ENCODE data around the gene TRIM46.
"Not testable (repeated sequence)": the region's sequence is repeated elsewhere in the genome, so short reads cannot be mapped to it uniquely, and the experiment has no call there.

The TRIM46 gene

GRCh38 chr1:155137154-155137949 is 36.3 kb upstream of the TRIM46 start:
- DNase-seq, result no peak

GRCh38 chr1:155139895-155140629 is 33.6 kb upstream of the TRIM46 start, which contains the start of gene DPM3:
TSS of gene DPM3 (minus strand) at chr1:155140531. CDS start at chr1:155140240, 291 bp downstream.
- DNase-seq, result peak; percentile 87

GRCh38 chr1:155140630-155140953 is 33.1 kb upstream of the TRIM46 start:
- no peak for DNase-seq

- DNase-seq, result no peak
Observed at GRCh38 chr1:155141749-155142148, 31.9 kb upstream of the TRIM46 start.

- DNase-seq, result no peak
Observed at GRCh38 chr1:155145491-155145890, 28.2 kb upstream of the TRIM46 start.

GRCh38 chr1:155155996-155156643 is 17.5 kb upstream of the TRIM46 start:
- not testable (repeated sequence) for DNase-seq

- no peak for DNase-seq
Observed at GRCh38 chr1:155158991-155159390, 14.7 kb upstream of the TRIM46 start.

- no peak for DNase-seq
Observed at GRCh38 chr1:155160128-155160527, 13.5 kb upstream of the TRIM46 start.

- DNase-seq, result not testable (repeated sequence)
Observed at GRCh38 chr1:155162631-155163030, 11.0 kb upstream of the TRIM46 start.

- DNase-seq, result not testable (repeated sequence)
Observed at GRCh38 chr1:155163785-155164184, 9.9 kb upstream of the TRIM46 start.

GRCh38 chr1:155164625-155165024 is 9.0 kb upstream of the TRIM46 start:
- DNase-seq, result not testable (repeated sequence)

GRCh38 chr1:155166051-155166470 is 7.6 kb upstream of the TRIM46 start:
- no peak for DNase-seq

GRCh38 chr1:155166471-155167165 is 7.0 kb upstream of the TRIM46 start:
- DNase-seq, result peak; percentile 70

GRCh38 chr1:155167166-155168104 is 6.2 kb upstream of the TRIM46 start:
- peak; percentile 84 for DNase-seq

GRCh38 chr1:155168105-155168445 is 5.6 kb upstream of the TRIM46 start:
- not testable (repeated sequence) for DNase-seq

GRCh38 chr1:155168456-155169210 is 5.0 kb upstream of the TRIM46 start:
- no peak for DNase-seq

- DNase-seq, result no peak
Observed at GRCh38 chr1:155169541-155169940, 4.1 kb upstream of the TRIM46 start.

- DNase-seq, result no peak
Observed at GRCh38 chr1:155170101-155170785, 3.4 kb upstream of the TRIM46 start.

GRCh38 chr1:155170806-155171205 is 2.8 kb upstream of the TRIM46 start:
- DNase-seq, result no peak

Data from NCI-H2171 (cell line).